ENCODE measurements around the gene TKTL2.

TKTL2 gene, protein sequence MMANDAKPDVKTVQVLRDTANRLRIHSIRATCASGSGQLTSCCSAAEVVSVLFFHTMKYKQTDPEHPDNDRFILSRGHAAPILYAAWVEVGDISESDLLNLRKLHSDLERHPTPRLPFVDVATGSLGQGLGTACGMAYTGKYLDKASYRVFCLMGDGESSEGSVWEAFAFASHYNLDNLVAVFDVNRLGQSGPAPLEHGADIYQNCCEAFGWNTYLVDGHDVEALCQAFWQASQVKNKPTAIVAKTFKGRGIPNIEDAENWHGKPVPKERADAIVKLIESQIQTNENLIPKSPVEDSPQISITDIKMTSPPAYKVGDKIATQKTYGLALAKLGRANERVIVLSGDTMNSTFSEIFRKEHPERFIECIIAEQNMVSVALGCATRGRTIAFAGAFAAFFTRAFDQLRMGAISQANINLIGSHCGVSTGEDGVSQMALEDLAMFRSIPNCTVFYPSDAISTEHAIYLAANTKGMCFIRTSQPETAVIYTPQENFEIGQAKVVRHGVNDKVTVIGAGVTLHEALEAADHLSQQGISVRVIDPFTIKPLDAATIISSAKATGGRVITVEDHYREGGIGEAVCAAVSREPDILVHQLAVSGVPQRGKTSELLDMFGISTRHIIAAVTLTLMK

DNA sequence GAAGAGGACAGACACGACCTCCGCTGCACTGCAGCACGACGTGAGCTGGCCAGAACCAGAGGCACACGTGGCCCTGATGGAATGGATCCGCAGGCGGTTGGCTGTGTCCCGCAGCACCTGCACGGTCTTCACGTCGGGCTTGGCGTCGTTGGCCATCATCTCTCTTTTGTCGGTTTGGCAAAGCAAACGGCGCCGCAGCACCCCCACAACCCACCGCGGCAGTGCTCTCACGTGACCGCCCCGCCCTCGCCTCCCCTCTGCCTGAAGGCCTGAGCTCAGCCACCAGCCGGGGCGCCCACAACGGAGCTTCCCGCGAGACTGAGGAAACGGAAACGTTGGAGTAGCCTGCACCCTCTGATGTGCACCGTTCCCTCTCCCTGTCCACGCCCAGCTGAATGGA lies at the start of gene TKTL2:
TSS of gene TKTL2 (minus strand) at position 179 of the 400 bp plus-strand sequence. CDS start at position 159, 20 bp downstream.
- no peak for DNase-seq

DNA sequence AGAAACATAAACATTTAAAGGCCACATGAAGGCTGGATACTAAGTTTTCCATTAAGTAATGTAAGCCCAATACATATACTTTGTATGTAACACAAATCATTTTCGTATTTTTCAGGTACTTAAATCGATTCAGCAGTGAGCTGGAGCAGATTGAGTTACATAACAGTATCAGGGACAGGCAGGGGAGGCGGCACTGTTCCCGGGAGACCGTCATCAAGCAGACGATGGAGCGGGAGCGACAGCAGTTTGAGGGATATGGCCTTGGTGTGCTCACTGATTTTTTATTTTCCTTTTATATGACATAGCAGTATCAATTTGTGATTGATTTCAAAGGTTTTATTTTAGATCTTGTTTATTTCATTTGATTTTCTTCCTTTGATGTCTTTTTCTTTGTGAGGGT lies 41.6 kb upstream of the TKTL2 start:
- DNase-seq, result no peak

DNA sequence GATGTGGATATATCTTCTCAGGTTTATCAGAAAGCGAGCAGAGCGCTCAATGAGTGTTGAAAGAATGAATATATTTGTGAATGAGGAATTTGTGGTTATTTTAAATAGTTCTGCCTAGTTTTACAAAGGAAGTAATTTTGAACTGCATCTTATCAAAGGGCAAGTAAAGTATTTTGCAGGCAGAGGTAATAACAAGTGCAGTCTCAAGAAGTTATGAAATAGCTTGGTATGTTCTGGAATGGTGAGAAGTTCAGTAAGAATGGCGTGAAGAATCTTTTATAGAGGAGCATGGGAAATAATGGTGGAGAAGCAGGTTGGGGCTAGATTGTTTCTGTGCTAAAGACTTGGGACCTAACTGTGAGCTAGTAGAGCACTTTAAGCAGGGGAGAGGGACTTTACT lies 31.8 kb upstream of the TKTL2 start:
- DNase-seq, result no peak

DNA sequence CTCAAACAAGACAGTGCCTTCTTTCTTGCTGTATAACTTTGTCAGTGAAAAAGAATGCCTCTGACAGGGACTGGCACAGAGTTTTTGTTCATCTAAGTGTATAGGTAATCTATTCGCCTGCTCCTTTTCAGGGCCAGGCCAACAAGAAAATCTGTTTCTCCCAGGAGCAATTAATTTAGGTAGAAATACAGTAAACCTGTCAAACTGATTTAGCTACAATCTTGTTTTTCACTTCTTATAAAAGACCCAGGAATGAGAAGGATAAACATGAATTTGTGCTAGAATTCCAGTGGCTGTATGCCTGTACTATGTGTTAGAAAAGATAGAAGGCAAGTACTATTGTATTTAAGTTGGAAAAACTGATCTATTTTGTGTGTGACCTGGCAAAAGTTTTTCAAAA lies 27.0 kb upstream of the TKTL2 start:
- no peak for DNase-seq

GRCh38 chr4:163495900-163496299 lies 22.3 kb upstream of the TKTL2 start:
- no peak for DNase-seq

DNA sequence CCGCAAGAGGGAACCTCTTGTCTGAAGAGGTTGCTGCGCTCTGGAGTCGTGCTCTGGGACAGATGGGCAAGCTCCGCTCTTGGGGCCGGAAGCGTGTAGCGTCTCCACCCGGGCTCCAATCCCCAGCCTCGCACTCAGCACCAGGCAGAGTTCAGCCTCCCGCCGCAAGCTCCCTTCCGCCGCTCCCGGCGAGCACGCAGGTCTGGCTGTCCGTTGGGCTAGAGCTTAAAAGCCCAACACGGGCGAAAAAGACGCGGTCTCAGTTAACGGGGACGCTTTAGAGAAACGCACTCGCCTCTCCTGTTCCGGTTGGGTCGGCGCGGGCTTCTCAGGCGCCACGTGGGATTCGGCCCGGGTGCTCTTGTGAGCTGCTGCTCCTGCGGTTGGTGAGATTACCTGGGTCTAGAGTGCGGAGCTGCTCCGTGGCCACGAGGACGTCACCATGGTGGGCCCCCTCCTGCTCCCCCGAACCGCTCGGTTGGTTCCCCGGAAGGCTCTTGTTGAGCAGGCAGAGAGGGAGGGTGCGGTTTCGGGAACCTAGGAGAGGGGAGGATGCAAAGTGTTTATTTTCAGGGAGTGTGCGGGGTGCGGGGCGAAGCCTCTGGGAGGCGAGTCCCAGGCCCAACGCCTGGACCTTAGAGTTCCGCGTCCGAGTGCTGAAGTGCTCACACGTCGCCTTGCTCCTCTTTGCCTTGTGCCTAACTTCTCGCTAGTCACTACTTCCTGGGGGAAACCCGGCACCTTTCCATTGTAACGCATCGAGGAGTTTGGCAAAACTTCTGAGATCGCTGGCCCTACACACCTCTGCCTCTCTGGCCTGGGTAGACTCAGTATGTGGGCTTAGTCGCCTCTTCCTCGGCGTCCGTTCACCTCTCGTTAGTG lies 21.0 kb upstream of the TKTL2 start, which contains the start of gene TMA16:
TSS of gene TMA16 (plus strand) at position 331 of the 882 bp plus-strand sequence. CDS start at position 443, 112 bp downstream.
- peak; percentile 91 for DNase-seq

DNA sequence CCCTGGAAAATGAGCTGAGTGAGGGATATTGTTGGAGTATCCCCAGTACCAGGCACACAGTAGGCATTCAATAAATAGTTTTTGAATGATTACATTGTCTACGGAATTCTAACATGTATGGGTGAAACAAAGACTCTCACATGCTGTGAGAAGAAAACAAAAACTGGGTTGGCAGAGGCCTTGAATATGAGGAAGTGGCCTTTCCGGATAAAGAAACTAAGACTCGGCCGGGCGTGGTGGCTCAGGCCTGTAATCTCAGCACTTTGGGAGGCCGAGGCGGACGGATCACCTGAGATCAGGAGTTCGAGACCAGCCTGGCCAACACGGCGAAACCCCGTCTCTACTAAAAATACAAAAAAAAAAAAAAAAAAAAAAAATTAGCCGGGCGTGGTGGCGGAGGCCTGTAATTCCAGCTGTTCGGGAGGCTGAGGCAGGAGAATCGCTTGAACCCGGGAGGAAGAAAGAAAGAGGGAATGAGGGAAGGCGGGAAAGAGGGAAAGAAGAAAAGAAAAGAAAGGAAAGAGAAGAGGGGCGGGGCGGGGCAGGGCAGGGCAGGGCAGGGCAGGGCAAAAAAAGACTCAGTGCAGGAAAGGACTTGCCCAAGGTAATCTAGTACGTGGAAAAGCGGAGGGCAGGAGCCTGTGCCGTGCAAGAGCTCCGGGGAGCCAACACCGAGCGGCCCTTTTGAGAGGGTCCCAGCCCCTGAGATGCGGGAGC lies 20.2 kb upstream of the TKTL2 start:
- DNase-seq, result no peak

DNA sequence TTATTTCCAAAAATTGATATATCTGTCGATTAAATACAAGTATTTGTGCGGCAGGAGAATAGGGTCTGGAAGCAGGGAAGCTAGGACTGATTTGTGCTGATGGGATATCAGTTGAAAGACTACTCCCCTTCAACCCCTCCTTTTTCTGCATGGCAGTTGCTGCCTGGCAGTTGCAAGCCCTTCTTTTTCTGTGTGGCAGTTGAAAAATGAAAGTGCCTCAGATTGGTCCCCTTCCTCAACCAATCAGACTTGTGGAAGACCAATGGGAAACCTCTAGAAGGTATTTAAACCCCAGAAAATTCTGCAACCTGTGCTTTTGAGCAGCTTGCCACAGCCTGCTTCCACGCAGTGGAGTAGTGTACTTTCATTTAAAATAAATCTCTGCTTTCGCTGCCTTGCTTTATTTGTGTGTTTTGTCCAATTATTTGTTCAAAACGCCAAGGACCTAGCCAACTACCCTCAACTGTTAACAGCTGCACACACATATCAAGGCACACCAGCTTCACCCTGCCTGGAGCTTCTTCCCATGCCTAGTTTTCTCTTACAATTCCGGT lies 19.5 kb upstream of the TKTL2 start:
- DNase-seq, result no peak

DNA sequence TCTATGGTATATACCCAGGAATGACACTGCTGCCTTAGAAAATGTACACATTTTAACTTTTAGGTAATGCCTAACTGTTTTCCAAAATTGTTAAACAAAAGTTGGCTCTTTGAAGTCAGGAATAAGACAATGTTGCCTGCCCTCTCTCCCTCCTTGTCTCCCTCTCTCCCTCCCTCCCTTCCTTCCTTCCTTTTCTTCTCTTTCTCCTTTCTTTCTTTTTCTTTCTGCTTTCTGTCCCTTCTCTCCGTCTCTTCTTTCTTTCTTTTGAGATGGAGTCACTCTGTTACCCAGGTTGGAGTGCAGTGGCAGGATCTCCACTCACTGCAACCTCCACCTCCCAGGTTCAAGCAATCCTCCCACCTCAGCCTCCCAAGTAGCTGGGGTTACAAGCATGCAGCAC lies 16.4 kb upstream of the TKTL2 start:
- DNase-seq, result no peak

DNA sequence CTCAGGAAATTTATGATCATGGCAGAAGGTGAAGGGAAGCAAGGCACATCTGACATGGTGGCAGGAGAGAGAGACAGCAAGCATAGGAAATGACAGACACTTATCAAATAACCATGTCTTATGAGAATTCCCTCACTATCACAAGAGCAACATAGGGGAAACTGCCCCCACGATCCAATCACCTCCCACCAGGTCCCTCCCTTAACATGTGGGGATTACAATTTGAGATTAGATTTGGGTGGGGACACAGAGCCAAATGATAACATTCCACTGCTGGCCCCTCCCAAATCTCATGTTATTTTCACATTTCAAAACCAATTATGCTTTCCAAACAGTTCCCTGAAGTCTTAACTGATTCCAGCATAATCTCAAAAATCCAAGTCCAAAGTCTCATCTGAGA lies 12.8 kb upstream of the TKTL2 start:
- DNase-seq, result no peak

- no peak for DNase-seq
Observed at GRCh38 chr4:163485589-163485988, 12.0 kb upstream of the TKTL2 start.

DNA sequence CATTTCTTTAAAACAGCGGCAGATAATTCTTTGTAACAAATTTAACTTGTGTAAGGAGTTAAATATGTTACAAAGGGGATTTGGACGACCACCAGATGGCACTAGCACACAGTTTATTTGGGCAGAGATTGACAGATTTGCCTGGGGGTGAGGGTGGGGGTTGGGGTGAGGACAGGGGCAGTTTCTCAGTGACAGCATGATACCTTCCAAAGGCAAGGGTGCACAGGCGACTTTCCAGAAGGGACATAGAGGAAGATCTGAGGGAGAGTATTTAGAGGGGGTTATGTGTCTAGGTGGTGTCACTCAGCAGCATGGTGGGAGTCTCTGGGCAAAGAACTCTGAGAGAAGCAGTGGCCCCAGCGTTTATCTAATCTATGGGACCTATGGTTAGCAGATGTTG lies 11.4 kb upstream of the TKTL2 start:
- DNase-seq, result peak; percentile 51

DNA sequence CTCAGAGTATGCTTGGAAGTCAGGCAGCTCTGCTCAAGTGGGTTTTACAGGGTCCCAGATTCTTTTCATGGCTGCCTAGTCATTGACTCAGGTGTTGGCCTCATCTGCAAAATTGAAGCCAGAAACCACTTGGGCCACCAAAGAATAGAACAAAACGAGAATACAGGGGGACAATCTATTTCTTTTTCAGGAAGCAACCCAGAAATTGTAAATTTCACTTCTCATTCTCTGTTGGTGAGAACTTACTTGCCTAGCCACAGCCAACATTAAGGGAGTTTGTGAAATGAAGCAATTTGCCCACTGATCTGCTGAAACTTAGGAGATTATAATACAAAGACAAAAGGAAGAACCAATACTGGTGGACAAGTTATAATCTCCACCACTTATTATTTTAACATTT lies 8.6 kb upstream of the TKTL2 start:
- no peak for DNase-seq

- no peak for DNase-seq
Observed at GRCh38 chr4:163476761-163477438, 3.3 kb upstream of the TKTL2 start.

- no peak for DNase-seq
Observed at GRCh38 chr4:163474027-163474426, 473 bp upstream of the TKTL2 start.

DNA sequence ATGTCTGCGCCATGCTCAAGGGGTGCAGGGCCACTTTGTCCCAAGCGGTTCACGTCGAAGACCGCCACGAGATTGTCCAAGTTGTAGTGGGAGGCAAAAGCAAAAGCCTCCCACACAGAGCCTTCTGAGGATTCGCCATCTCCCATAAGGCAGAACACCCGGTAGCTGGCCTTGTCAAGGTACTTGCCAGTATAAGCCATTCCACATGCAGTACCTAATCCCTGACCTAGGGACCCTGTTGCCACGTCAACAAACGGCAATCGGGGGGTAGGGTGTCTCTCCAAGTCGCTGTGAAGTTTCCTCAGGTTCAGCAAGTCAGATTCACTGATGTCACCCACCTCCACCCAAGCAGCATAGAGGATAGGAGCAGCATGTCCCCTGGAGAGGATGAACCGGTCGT lies 424 bp downstream of the TKTL2 start:
- no peak for DNase-seq

DNA sequence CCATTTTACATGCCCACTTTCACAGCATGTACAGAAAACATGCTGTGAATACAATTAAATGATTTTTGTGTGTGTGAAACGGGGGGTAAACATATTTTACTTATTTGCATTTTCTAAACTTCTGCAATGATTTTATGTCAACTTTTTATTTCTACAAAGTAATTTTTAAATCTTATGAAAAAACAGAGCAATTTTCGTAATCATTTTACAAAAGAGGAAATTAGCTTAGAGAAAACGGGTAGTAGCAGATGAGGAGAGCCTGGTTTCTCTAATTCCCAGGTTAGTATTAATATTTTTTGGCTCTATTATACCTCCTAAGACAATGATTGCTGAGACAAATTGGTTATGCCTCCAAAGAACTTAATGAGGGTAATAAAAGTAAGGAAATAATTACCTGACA lies 3.2 kb downstream of the TKTL2 start:
- DNase-seq, result no peak

- DNase-seq, result no peak
Observed at GRCh38 chr4:163467082-163467770, 6.3 kb downstream of the TKTL2 start.

GRCh38 chr4:163462556-163462955 lies 11.0 kb downstream of the TKTL2 start:
- no peak for DNase-seq

GRCh38 chr4:163448540-163449203 lies 24.9 kb downstream of the TKTL2 start:
- DNase-seq, result no peak

GRCh38 chr4:163447481-163447880 lies 26.1 kb downstream of the TKTL2 start:
- no peak for DNase-seq
